Body of pancreas (tissue), 4 donors: Measurements from ENCODE around the gene TMEM150B.

Experiments
- CTCF ChIP-seq, 7 experiments: fragments of 450-650 bp in 4 of 7; fragments of 200-600 bp in 3 of 7; sonication (generic) in 3 of 7; IDR thresholded peaks; one replicate each; pipeline ENCODE4 v1.5.1; 2016 to 2019; ENCODE audit warnings: antibody characterized with exemption in 7 of 7
- POLR2A ChIP-seq, 3 donors: fragments of 450-650 bp; IDR thresholded peaks; one replicate each; pipeline ENCODE4 v1.6.1; 2016; ENCODE audit warnings: antibody characterized with exemption in 3 of 3, mild to moderate bottlenecking in 2 of 3

GRCh38 chr19:55324662-55325061 lies 479 bp downstream of the TMEM150B start:
- TF ChIP-seq POLR2A (IDR thresholded peaks at IDR 0.05) (no peak), CTCF (IDR thresholded peaks at IDR 0.05) (no peak)
